ENCODE measurements around the gene PRR12.
A peak's percentile ranks its signal among the peaks of the same experiment; 100 is the strongest.

The PRR12 gene

GRCh38 chr19:49566302-49566701, 24.7 kb upstream of the PRR12 start:
- no peak for DNase-seq

- DNase-seq: peak; percentile 43
Measured at GRCh38 chr19:49567861-49568441, 23.0 kb upstream of the PRR12 start.

DNA sequence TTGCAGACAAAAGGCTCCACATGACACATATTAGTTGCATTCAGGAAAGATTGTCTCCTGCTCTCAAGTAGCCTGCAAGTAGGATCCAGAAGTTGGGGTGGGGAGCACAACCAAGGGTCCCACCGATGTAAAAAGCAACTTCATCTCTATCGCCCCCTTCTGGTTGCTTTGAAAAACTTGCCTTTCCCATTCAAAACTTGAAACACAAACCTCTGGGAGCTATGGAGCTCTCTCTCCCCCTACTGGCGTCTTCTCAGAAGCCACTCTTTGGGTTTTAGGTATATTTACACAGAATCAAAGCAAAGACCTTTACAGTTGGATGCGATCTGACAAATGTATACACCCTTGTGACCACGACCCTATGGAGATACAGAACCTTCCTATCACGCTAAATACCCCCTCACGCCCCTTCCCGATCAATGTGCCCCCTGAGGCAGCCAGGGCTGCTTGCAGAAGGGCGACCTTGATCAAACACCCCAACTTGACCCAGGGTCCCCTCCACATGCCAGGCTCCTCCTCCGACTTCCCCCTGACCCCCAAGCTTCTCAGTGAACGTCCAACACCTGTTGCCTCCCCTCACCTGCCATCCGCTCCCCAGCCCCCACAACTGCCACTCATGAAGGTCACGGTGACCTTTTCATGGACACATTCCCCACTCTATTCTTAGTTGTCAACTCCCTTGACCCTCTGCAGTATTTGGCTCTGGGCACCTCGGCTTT, 20.7 kb upstream of the PRR12 start:
- peak; percentile 66 for DNase-seq

- DNase-seq: no peak
Measured at GRCh38 chr19:49570997-49571676, 19.8 kb upstream of the PRR12 start.

DNA sequence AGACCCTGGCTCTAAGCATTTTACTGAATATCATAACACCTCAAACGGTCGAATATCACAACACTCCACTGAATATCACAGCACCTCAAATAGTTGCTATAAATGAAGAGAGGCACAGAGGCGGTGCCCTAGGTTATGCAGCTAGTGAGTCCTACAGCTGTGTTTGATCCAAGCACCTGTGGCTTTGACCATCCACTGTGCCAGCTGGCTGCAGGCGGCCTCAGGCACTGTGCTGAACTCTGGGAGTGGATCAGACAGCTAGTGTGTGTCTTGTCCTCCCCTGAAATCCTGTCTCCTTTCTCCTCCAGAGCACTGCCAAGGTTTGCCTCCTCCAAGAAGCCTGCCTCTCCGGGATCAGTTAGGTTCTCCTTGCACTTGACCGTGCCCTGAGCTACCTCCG, 18.0 kb upstream of the PRR12 start:
- DNase-seq: no peak

DNA sequence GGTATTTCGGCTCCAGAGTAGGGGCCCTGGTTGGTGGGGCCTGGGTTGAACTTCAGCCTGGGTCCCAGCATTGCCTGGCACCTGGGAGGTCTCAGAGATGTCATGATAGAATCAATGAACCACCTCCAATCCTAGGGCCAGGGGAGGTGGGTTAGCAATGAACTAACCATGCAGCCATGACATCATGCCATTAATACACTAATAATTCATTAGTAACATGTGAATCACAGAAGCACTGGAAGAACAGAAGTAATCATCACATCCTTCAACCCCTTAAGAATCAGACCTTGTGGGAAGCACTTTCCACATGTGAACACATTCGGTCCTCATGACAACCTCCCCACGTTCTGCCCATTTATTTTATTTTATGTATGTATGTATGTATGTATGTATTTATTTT, 17.6 kb upstream of the PRR12 start:
- DNase-seq: no peak

GRCh38 chr19:49574206-49574755, 16.7 kb upstream of the PRR12 start:
- no peak for DNase-seq

DNA sequence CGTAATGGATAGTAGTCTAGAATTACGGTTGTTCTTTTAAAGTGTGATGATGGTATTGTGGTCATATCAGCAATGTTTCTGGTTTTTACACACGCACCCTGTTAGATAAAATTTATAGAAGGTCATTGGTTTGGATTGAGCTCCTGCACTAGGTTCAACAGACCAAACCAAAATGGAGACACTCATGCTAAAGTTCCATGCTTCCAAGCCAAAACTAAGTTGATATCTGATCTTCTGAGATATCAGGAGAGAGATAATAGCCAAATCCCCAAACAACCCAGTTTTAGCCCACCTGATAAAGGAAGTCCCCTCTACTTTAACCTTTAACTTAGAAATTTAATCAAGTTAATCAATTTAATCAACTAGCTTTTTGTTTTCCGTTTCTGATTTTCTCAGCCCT, 11.8 kb upstream of the PRR12 start:
- DNase-seq: no peak

DNA sequence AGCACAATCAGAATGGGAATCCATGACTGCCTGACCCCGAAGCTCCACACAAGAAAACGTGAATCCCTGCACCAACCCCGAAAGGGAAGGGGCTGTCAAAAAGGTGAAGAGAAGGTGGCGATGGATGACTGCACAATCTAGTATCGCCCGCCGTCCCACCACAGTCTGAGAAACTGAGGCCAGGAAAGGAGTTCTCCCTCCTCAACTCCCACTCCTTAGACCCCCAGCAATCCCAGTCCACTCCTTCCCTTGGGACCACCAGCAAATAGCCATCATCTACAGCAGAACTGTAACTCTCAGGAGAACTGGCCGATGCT, 11.1 kb upstream of the PRR12 start:
- DNase-seq: no peak

GRCh38 chr19:49580264-49581006, 10.5 kb upstream of the PRR12 start, which contains the start of gene NOSIP:
NOSIP (minus strand) TSS chr19:49580556; CDS start chr19:49560691, 19,865 bp downstream.
- peak; percentile 96 for DNase-seq

GRCh38 chr19:49581007-49581508, 9.9 kb upstream of the PRR12 start, which contains the start of gene PRRG2:
PRRG2 (plus strand) TSS chr19:49581316; CDS start chr19:49583220, 1,904 bp downstream.
- no peak for DNase-seq

- DNase-seq: no peak
Measured at GRCh38 chr19:49583239-49583638, 7.7 kb upstream of the PRR12 start.

DNA sequence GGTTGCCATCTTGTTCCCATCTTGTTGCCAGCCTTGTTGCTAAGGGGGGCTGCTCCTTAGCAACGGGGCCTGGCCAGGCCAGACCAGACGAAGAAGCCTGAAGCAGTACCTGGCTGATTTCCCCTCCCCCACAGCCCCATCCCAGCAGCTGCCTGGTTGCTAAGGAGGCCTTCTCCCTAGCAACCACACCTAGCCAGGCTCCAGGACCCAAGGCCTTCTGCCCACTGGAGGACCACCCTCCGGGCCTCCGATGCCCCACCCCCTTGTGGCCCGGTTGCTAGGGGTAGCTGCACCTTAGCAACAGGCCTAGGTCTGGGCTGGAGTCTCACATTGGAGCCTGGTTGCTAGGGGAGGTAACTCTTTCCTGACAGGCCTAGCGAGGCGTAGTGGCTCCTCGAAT, 6.0 kb upstream of the PRR12 start:
- DNase-seq: no peak

GRCh38 chr19:49587227-49587626, 3.8 kb upstream of the PRR12 start:
- no peak for DNase-seq

DNA sequence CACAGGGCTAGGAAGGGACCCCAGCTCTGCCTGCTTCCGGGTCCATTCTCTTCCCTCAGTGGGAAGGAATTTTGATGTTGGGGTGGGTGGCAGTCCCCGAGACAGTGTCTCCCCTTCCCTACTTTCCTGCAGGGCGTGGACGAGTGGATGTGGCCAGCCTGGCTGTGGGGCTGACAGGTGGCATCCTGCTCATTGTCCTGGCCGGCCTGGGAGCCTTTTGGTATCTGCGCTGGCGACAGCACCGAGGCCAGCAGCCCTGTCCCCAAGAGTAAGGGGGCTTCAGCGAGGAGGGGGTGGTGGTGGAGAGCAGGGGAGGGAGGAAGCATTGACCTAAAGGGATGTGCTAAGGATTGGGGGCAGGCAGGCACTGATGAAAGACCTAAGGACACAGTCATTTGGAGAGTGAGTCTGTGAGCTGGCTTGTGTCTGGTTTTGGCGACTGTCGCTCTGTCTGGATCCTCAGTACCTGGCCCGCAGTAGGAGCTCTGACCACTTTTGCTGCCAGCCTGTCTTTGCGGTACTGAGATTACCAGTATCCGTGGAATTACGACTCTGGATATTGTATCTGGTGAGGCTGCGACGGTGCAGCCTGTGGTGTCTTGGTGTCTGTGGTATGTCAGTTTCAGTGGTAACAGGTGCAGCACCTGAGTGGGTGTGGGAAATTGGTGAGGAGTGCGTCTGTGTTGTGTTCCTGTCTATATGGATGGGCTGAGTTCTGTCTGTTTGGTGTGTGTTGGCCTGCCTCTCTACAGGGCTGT, 2.4 kb upstream of the PRR12 start:
- DNase-seq: peak; percentile 65

DNA sequence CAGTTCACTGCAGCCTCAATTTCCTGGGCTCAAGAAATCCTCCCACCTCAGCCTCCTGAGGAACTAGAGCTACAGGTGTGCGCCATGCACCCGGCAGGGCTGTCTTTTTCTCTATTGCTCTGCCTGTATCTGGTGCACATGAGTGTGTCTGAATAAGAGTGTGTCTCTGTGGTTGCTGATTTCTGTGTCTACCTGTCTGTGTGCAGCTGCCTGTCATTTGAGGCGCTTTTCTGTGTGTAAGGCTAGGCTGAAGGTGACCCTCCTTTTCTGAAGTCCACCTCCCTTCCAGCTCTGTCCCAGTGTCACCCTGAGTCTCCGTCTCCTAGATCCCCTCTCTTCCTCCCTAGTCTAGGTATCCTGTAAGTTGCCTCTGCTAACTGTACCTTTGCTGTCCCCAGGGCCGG, 1.5 kb upstream of the PRR12 start:
- DNase-seq: no peak

DNA sequence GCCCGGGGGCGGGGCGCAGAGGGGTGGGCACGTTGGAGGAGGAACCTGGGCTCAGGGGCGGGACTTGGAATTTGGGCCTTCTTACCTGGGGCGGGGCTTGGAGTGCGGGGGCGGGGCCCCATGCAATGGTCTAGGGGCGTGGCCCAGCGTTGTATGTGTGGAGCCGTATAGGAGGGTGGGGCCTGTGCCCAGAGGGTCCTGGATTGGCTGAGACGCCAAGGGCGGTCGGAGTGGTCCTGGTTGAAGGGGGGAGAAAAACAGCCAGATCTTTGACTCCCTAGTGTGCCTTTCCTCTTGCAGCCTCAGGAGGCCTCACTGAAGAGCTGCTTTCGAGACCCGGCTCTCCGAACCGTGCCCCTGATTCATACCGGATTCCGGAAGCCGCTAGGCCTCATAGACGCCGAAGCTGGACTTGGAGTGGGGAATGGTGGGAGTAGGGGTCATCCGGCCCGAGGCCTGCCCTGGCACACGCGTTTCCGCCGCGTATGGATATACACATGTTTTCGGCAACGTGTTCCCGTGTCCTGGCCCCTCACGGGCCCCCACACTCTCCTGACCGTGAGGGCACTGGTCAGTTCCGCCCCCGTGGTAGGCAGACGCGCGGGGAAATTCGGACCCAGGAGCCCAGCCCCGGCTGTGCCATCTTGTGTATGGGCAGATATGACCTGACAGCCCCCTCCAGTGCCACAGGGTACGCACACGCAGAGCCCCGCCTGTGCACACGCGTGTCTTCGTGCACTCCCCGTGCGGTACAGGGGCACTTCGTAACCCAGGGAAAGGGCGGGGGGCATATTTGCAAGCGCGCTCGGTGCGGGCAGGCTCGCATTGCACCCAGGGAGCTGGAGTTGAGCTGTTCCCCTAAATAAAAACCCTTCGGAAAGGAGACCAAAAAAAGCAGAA, 661 bp upstream of the PRR12 start:
- DNase-seq: peak; percentile 90

DNA sequence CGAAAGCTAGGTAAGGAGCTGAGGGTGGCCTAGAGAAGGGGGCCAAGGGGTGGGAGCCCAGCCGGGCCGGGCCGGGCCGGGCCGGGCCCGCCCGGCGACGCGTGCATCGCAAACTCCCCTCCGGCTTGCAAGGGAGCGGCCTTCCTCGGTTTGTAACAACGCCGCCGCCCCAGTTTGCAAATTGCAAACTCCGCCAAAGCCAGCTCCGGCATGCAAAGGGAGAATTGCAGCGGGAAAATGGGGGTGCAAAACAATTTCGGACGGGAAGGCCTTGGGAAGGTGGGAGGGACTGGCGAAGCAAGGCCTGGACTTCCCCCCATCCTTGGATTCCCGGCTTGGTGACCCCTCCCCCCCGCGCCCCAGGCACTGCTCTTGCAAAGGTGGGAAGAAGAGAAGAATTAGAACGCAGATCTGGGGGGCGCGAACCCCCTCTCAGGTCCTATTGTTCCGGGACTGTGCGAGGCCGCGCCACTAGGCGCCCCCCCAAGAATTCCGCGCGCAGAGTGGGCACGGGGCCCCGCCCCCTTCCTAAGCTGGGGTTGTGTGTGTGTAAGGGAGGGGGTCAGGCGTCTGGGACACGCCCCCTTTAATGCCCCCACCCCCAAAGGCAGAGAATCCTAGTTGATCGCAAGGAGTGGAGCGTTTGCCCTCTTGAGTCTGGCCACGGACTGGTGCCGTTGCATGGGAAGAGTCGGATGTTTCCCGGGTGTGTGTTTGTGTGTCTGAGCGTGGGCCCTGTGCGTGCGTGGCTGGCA, 926 bp downstream of the PRR12 start:
- peak; percentile 58 for DNase-seq

- no peak for DNase-seq
Measured at GRCh38 chr19:49592486-49593232, 1.7 kb downstream of the PRR12 start.
